HG03025 (cell line): ENCODE data around the gene SGK2.

Experiments
- ATAC-seq: cut with Tn5 transposase; IDR thresholded peaks from one replicate; pipeline ENCODE4 v1.9.1; 2021; ENCODE audit warnings: mild to moderate bottlenecking, moderate library complexity; ENCODE audit not compliant: unreplicated experiment, low FRiP score

Gene SGK2

DNA sequence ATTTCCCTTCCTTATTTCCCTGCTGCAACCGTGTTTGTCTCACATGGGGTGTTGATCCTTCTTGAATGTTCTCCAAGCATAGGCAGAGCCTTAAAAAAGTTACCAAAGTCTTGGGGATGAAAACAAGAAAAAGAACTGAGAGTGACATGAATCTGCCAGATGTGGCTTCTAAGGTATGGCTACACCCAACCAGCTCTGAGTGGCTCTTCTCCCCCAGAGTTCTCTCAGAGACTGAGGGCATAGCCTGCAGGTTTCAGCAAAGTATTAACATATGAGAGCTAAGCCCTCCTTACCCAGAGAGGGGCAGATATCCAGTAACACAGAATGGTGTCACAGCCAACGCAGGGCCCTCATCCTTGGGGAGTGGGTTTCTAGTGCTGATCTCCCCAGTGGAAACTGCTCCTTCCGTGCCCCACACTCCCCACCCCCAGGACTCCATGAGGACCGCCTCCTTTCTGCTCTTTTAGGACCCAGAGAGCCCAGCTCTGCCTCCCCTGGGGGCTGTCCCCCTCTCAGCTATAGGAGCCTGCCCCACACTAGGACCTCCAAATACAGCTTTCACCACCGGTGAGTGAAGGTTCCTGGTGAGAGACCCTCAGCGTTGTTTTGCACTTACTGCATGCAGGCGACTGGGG, 23.3 kb upstream of the SGK2 start:
- ATAC-seq: no peak

DNA sequence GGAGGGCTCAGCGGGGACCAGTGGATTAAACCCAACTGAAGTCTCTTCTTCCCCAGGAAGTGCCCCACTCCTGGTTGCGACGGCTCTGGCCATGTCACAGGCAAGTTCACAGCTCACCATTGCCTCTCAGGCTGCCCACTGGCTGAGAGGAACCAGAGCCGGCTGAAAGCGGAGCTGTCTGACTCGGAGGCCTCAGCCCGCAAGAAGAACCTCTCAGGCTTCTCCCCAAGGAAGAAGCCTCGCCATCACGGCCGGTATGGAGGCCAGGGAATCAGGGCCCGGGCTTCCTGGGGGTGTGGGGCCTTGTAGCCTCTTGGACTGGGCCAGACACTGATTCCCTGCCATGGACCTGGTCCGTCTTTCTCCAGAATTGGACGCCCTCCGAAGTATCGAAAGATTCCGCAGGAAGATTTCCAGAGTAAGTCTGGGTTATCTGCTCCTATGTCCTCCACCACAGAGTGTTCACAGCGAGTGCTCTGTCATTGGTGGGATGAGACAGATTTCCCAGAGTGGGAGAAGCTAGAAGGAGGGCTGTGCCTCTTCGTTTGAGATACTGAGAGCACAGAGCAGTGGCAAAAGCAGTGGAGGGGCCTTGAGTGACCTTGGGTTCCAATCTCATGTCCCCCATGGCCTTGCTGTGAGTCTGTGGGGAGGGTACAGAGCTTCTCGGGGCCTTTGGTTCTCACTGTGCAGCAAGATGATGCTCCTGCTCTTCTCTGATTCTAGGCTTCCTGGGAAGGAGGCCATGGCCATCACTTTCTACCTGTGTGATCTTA, 22.6 kb upstream of the SGK2 start:
- ATAC-seq: no peak

DNA sequence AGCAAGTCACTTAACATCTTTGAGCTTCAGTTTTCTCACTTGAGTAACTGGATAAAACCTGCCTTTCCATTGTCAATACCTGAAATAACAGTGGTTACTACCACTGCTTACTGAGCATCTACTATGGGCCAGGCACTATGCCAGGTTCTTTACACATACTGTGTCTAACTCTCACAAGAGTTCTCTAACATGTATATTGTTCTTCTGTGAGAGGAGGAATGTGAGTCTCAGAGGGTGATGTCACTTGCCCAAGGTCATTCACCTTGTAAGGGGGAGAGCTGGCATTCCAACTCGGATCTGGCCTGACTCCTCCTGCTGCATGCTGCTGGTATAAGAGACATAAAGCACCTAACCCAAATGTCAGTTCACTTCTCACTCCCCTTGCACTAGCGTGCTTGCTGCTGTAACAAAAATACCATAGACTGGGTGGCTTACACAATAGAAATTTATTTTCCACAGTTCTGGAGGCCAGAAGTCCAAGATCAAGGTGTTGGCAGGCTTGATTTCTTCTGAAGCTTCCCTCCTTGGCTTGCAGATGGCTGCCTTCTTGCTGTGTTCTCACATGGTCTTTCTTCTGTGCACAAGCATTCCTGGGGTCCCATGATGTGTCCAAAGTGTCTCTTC, 21.9 kb upstream of the SGK2 start:
- no peak for ATAC-seq

DNA sequence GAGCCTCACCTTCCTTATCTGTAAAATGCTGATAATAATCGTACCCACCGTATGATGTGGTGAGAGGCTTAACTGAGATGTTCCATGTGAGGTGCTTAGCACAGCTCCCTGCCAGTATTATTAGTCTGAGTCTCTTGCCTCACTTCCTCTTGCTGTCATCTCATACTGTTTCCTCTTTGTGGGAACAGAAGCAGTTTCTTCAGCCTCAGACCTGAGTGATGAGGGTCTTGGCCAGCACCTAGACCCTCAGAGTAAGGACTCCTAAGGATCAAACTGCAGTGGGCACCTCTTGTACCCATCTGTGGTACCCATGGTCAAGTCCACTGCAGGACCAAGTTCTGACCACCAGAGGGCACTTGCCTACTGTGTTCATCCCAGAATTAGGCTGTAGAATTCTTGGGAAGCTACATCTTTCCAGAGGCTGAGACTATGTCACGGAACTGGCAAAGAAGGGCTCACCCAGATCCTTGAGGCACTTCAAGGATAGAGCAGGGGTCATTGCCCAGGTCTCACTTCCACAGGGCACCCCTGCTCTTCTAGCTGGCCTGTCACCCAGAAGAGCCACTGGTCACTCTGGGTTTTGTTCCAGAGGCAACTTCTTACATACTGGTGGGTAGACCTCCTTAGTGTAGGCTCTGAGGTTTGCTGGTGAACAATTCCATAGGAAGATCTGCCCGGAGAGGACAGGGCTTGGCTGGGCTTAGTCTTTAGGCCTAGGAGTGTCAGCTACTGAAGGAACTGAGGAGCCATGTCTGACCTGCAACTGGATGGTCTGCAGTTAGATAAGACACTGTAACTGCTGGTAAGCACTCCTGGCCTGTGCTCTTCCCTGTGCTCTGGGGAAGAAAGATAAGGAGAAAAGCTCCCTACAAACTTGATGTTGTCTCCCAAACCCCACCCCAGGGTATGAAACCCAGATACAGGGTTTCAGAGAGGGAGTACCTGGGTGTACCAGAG, 20.6 kb upstream of the SGK2 start:
- ATAC-seq: no peak

DNA sequence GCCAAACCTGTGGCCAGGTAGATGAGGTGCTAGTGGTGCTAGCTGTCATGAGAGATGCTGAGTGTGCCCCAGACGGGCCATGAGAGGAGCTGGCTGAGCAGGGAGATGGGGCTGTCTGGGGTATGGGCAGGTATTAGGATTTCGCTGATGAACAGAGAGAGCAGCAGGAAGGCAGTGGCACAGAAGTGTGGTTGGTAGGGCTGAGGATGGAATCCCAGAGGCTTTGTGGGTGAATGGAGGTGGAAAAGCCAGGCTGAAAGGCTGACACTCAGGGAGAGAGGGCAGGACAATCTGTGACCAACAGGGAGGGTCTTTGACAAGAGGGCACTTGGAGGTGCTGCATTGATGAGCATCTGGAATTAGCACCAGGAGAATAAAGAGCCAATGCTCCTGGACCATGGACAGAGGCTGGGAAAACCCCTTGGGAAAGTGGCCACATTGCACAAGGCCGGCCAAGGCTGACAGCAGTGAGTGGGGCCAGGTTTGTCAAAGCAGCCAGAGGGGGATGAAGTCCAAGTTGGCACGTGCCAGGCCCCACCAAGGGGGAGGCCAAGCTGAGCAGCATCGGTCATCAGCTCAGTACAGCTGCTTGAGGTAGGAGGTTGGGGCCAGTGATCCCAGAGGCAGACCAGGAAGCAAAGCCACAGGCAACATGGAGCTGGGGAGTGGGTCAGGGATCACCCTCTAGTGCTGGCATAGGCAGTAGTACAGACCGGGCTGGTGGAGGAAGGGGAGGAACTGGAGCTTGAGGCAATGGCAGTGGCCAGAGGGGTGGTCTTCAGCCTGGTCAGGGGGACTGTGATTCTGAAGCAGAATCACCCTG, 19.7 kb upstream of the SGK2 start:
- ATAC-seq: no peak

DNA sequence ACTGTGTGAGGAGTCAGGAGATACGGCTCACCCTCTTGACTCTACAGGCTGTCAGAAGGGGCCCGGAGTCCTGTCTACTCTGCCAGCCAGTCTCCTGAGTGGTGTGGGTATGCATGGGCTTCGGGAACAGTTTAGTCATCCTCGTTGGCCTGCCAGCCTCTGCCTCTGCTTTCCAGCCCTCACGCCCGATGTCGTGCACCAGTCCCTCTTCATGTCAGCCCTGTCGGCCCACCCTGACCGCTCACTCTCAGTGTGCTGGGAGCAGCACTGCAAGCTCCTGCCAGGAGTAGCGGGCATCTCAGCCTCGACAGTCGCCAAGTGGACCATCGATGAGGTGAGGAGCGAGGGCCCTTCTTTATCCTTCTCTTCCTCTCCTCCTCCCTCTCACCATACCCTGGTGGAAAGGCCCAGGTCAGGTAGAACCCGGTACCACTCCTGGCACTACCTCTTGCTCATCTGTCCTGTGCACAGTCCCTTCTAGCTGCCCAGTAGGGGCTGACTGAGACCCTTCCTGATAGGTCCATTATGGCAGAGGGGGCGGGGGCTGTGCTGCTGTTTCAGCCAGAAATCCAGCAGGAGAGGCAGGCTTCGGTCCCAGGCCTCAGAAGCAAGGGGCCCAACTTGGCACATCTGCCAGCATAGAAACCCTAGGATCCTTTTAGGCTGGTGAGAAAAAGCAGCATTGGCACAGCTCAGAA, 18.7 kb upstream of the SGK2 start:
- no peak for ATAC-seq

DNA sequence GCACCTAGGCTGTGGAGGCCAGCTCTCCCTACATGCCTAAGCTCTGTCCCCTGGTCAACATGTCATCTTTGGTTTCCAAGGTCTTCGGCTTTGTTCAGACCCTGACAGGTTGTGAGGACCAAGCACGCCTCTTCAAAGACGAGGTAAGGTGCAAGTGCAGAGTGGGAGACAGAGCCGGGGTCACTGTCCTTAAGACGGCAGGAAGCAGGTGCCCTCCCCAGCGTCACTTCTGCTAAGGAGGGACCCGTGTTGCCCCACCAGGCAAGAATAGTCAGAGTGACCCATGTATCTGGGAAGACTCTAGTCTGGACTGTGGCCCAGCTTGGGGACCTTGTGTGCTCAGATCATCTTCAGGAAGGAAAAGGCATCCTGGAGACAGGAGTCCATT, 18.2 kb upstream of the SGK2 start:
- ATAC-seq: no peak

DNA sequence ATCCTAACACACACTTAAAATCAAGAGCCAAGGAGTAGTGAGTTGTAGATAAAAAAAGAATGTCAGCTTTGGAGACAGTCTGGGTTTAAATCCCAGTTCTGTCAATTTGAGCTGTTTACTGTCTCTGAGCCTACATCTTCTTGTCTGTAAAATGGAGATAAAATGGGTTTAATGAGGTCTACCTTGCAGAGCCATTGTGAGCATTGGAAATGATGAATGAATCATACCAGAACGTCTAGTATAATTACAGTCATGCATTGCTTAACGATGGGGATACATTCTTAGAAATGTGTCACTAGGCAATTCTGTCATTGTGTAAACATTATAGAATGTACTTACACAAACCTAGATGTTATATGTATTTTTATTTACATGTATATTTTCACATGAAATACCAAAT, 17.6 kb upstream of the SGK2 start:
- ATAC-seq: no peak

DNA sequence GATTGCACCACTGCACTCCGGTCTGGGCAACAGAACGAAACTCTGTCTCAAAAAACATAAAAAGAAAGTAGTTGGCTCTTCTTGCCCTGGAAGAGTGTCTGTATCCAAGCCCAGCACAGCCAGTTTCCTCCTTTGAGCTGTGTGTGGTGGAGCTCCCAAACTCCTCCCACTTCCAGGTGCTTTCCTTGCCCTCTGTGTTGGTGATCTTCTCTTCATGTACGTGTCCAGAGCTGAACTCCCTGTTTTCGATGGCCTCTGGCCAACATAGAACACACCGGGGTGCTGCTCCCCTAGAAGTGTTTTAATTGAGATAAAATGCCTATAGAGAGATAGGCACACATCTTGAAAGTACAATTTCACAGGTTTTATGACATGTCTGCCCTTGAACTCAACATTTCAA, 16.7 kb upstream of the SGK2 start:
- no peak for ATAC-seq

DNA sequence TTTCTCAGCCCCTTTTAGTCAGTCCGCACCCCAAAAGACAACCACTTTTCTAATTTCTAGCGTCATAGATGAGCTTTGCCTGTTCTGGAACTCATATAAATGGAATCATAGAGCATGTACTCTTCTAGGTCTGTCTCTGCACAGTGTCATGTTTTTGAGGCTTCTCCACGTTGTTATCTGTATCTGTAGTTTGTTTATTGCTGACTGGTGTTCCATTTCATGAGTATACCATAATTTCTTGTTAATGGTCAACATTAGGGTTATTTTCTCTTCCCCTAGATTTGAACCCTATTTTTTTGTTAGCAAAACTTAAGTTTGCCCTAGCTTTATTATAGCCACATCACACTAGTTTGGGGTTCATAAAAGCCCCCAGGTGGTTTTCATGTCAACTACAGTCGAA, 16.2 kb upstream of the SGK2 start:
- no peak for ATAC-seq

DNA sequence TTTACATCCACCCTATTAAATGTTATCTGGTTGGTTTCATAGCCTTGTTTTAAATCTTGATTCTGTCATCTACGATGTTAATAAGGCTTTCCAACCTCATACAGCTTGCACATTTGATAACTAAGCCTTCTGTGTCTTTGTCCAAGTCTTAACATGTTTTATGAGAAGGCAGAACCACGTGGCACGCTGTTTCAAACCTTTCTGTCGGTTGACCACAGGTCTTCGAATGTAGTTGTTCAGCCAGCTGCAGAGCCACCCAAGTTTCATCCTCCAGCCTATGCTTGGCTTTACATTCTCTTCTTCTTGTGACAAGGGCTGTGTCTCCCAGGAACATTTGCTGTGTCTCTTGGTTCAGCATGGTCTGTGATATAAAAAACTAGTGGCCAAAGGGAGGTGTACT, 15.7 kb upstream of the SGK2 start:
- ATAC-seq: no peak

DNA sequence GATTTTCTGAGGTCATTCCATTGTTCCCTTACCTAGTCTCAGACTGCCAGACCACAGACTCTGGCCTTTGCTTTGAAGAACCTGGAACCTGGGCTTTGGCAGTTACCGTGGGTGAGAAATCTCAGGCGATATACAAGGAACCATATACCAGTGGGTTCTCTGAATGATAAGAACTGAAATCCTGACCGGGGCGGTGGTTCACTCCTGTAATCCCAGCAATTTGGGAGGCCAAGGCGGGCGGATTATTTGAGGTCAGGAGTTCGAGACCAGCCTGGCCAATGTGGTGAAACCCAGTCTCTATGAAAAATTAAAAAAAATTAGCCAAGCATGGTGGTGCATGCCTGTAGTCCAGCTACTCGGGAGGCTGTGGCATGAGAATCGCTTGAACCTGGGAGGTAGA, 14.3 kb upstream of the SGK2 start:
- no peak for ATAC-seq

DNA sequence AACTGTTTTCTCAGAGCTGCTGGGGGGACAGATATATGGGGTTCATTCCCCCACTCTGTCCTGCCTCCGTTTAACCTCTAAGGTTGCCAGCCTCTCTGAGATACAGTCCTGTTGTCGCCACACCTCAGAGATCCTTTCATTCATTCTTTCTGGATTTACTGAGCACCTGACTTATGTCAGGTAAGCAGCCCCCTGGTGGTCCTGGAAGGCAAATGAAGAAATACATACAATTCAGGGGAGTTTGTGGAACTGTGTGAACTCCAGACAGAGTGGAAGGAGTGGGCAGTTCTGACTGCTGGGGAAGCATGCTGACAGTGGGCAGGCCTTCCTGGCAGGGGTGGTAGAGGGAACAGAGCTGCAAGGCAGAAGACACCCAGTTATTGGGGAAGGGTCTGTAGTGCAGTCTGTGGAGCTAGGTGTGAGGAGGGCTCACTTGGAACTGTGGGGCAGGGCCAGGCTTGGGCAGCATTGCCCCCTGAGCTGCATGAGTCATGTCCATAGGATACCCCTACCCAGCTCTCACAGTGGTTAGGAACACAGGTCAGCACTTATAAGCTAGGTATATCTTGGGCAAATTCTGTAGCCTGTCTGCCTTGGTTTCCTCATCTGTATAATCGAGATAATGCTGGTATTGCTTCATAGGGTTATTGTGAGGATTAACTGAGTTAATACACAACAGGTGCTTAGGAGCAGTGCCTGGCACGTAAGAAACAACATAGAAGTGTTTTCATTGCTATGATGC, 12.8 kb upstream of the SGK2 start:
- no peak for ATAC-seq

DNA sequence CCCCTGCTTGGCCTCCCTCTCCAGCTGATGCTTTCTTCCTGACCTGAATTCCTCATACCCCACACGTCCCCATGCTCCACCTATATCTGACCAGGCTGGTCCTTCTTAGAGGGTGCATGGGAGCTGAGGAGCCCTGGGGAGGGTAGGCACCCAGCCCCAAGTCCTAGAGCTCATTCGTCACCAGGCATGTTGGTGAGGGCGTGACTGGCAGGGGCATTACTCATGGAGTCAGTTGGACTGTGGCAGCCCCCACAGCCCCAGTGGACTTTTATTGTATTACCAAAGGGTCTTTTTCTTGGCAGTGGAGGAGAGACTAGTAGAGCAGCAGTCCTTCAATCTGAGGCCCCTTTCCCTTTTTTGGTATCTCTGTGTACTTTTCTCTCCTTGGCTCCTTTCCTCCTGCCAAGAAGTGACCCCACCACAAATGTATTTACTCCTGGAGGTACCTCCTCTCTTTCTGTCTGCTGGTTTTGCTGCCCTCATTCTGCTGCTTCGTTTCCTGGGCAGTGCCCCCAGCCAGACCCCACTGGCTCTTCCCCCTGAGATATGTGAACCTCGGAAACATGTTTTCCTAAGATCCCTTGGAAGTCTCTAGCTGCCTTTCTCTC, 10.4 kb upstream of the SGK2 start:
- no peak for ATAC-seq

DNA sequence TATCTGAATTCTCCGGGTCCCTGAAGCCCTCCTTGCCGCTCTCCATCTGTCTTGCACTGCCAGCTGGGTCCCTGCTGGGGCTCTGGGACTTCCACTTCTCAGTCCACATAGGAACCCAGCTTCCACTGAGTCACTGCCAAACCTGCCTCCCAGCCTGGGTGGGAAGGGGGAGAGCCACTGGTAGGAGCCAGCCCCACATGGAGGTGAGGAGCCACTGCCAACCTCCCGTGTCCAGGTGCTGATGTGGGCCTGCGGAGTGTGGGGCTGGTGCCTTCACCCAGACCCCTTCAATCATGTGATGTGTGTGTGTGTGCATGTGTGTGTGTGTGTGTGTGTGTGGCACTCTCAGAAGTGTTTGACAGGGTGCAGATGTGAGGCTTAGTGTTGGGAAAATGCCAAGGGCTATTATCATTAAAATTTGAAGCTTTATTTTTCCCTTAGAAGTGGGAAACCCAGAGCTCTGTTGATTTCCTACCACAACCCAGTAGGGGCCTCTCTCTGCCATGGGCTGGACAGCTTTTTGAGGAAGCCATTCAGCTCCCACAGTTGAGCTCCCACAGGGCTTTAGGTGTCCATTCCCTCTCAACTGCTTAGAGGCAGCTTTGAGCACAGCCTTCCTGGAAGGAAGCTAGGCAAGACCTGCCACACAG, 9.3 kb upstream of the SGK2 start:
- ATAC-seq: no peak

DNA sequence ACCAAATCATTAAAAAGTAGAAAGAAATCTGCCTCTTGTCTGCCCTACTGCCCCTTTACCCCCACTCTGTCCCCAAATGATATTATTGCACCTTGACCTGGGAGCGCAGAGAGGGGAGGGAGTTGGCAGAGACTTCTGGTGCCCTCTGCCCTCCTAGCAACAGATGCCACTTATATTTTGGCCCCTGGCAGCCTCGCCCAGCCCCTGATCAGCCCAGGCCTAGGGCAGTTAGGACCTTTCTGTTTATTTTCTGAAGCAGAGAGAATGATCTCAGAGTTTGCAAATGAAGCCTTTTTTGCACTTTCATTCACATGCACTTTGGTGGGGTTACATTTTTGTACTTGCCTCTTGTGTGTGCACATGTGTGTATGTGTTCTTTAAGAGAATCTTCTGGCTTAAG, 8.4 kb upstream of the SGK2 start:
- ATAC-seq: no peak

DNA sequence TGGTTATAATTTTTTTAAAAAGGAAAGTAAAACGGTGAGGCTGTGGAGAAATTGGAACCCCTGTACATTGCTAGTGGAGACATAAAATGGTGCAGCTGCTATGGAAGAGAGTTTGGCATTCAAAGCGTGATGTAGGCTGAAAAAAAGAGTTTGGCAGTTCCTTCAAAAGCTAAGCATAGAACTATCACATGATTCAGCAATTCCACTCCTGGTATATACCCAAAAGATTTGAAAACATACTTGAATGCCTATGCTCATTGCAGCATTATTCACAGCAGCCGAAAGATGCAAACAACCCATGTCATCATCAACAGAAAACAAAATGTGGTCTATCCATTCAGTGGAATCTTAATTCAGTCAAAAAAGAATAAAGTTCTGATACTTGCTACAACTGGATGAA, 4.5 kb upstream of the SGK2 start:
- no peak for ATAC-seq
